AG09319 (cell line): ENCODE data around the gene GALR3.
"Not testable (repeated sequence)": the region's sequence is repeated elsewhere in the genome, so short reads cannot be mapped to it uniquely, and the experiment has no call there.

Experiments
- DNase-seq: peaks from one replicate; pipeline ENCODE4 v3.0.0-alpha.2; 2010; ENCODE audit warnings: low read depth; ENCODE audit errors: extremely low read depth
- CTCF ChIP-seq: IDR thresholded peaks from 2 replicates; pipeline ENCODE4 v1.5.1; 2011; ENCODE audit warnings: low read depth, mild to moderate bottlenecking, inconsistent platforms, low read length, moderate library complexity

GALR3 gene

GRCh38 chr22:37781434-37782059 lies 41.6 kb upstream of the GALR3 start:
- DNase-seq = no peak
- TF ChIP-seq CTCF = peak; percentile 36

GRCh38 chr22:37782340-37783168 lies 40.6 kb upstream of the GALR3 start:
- DNase-seq = no peak

GRCh38 chr22:37784829-37785495 lies 38.2 kb upstream of the GALR3 start:
- no peak for TF ChIP-seq CTCF
- no peak for DNase-seq

More at GRCh38 chr22:37782340-37783168, 40.6 kb upstream of the GALR3 start:
- TF ChIP-seq CTCF = no peak

GRCh38 chr22:37790234-37790633 lies 32.9 kb upstream of the GALR3 start:
- no peak for DNase-seq
- TF ChIP-seq CTCF = no peak

- TF ChIP-seq CTCF = no peak
- DNase-seq = no peak
Measured at GRCh38 chr22:37792494-37792893, 30.7 kb upstream of the GALR3 start.

GRCh38 chr22:37794376-37794775 lies 28.8 kb upstream of the GALR3 start:
- DNase-seq = no peak
- no peak for TF ChIP-seq CTCF

GRCh38 chr22:37796079-37796478 lies 27.1 kb upstream of the GALR3 start:
- TF ChIP-seq CTCF = no peak
- no peak for DNase-seq

GRCh38 chr22:37797259-37797658 lies 25.9 kb upstream of the GALR3 start:
- DNase-seq = not testable (repeated sequence)
